ENCODE results near the gene TECTA.

- peak; percentile 44; the same call in 1 of the 2 replicates for TF ChIP-seq CTCF (IDR thresholded peaks at IDR 0.05)
- no peak for TF ChIP-seq POLR2AphosphoS5 (IDR thresholded peaks at IDR 0.05; ENCODE audit: low read depth, low read length)
- no peak for TF ChIP-seq TEAD4 (IDR thresholded peaks at IDR 0.05; ENCODE audit: borderline replicate concordance, insufficient read depth)
- TF ChIP-seq CHD2 (IDR thresholded peaks at IDR 0.05; ENCODE audit: low read length, partially characterized antibody): no peak
- no peak for TF ChIP-seq EZH2phosphoT487 (IDR thresholded peaks at IDR 0.05; ENCODE audit: borderline replicate concordance, low read depth)
- no peak for TF ChIP-seq REST (IDR thresholded peaks at IDR 0.05; ENCODE audit: low read depth, low read length)
- no peak for TF ChIP-seq JUND (IDR thresholded peaks at IDR 0.05)
- TF ChIP-seq NRF1 (IDR thresholded peaks at IDR 0.05; ENCODE audit: low read depth, low read length): no peak
- no peak for TF ChIP-seq USF2 (IDR thresholded peaks at IDR 0.05; ENCODE audit: borderline replicate concordance, low read depth, low read length)
- TF ChIP-seq RCOR1 (IDR thresholded peaks at IDR 0.05; ENCODE audit: low read length): no peak
- TF ChIP-seq TAF1 (IDR thresholded peaks at IDR 0.05; ENCODE audit: borderline replicate concordance, low read depth, low read length): no peak
- no peak for TF ChIP-seq USF1 (IDR thresholded peaks at IDR 0.05; ENCODE audit: borderline replicate concordance, low read depth)
- no peak for TF ChIP-seq EP300 (IDR thresholded peaks at IDR 0.05; ENCODE audit: borderline replicate concordance in 1 of 2, low read depth in 1 of 2, low read length in 1 of 2)
- TF ChIP-seq MEF2A (IDR thresholded peaks at IDR 0.05; ENCODE audit: borderline replicate concordance, low read depth): no peak
These were observed 37.3 kb upstream of the TECTA start for GRCh38 chr11:121063728-121064127.
